Body of pancreas (tissue), 4 donors: ENCODE data around the gene RPS16.

Source experiments
- CTCF ChIP-seq, 7 experiments: fragments of 450-650 bp in 4 of 7; fragments of 200-600 bp in 3 of 7; sonication (generic) in 3 of 7; IDR thresholded peaks; one replicate each; pipeline ENCODE4 v1.5.1; 2016 to 2019; ENCODE audit warnings: antibody characterized with exemption in 7 of 7
- POLR2A ChIP-seq, 3 donors: fragments of 450-650 bp; IDR thresholded peaks; one replicate each; pipeline ENCODE4 v1.6.1; 2016; ENCODE audit warnings: antibody characterized with exemption in 3 of 3, mild to moderate bottlenecking in 2 of 3

GRCh38 chr19:39401549-39402345 is 34.0 kb downstream of the RPS16 start:
- TF ChIP-seq CTCF (IDR thresholded peaks at IDR 0.05) (no peak), POLR2A (IDR thresholded peaks at IDR 0.05) (peak in 2 of 3 donors; percentile 32 to 53)
